GM12864 (cell line): ENCODE measurements around the gene NUAK1.

Experiments used
- DNase-seq: peaks from one replicate; pipeline ENCODE4 v3.0.0-alpha.2; 2011; ENCODE audit warnings: low read depth
- H3K4me3 ChIP-seq: 2 replicates; pipeline ENCODE4 v1.5.1; 2011; ENCODE audit warnings: mild to moderate bottlenecking, low read depth, low read length, control low read depth
- TF ChIP-seq, protein P1 (sequence below): IDR thresholded peaks from 2 replicates; pipeline ENCODE4 v1.5.1; 2011; ENCODE audit warnings: low read depth, mild to moderate bottlenecking, moderate library complexity, low read length, control low read depth, inconsistent platforms; ENCODE audit errors: missing control alignments

Gene NUAK1

GRCh38 chr12:106123551-106124081, 15.1 kb downstream of the NUAK1 start:
- H3K4me3 ChIP-seq = no peak overlapping the region
- TF ChIP-seq, protein P1, sequence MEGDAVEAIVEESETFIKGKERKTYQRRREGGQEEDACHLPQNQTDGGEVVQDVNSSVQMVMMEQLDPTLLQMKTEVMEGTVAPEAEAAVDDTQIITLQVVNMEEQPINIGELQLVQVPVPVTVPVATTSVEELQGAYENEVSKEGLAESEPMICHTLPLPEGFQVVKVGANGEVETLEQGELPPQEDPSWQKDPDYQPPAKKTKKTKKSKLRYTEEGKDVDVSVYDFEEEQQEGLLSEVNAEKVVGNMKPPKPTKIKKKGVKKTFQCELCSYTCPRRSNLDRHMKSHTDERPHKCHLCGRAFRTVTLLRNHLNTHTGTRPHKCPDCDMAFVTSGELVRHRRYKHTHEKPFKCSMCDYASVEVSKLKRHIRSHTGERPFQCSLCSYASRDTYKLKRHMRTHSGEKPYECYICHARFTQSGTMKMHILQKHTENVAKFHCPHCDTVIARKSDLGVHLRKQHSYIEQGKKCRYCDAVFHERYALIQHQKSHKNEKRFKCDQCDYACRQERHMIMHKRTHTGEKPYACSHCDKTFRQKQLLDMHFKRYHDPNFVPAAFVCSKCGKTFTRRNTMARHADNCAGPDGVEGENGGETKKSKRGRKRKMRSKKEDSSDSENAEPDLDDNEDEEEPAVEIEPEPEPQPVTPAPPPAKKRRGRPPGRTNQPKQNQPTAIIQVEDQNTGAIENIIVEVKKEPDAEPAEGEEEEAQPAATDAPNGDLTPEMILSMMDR = no peak
- DNase-seq = no peak

DNA sequence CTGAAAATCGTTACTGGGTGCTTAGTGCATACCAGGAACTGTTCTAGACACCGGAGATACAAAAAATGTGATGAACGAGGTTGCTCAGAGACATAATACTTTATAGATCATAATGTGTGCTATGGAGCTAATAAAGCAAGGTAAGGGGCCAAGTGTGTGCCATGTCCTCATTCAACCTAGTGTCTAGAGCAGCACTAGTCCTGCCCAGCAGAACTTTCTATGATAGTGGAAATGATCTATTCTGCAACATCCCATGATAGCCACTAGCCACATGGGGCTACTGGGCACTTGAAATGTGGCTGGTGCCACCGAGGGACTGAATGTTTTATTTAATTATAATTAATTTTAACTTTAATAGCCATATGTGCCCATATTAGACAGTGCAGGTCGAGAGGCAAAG, 15.6 kb downstream of the NUAK1 start:
- TF ChIP-seq, protein P1 = no peak
- DNase-seq = no peak
- no peak overlapping the region for H3K4me3 ChIP-seq

- DNase-seq = no peak
- TF ChIP-seq, protein P1 = no peak
- no peak overlapping the region for H3K4me3 ChIP-seq
Observed at GRCh38 chr12:106122004-106122403, 16.8 kb downstream of the NUAK1 start.

DNA sequence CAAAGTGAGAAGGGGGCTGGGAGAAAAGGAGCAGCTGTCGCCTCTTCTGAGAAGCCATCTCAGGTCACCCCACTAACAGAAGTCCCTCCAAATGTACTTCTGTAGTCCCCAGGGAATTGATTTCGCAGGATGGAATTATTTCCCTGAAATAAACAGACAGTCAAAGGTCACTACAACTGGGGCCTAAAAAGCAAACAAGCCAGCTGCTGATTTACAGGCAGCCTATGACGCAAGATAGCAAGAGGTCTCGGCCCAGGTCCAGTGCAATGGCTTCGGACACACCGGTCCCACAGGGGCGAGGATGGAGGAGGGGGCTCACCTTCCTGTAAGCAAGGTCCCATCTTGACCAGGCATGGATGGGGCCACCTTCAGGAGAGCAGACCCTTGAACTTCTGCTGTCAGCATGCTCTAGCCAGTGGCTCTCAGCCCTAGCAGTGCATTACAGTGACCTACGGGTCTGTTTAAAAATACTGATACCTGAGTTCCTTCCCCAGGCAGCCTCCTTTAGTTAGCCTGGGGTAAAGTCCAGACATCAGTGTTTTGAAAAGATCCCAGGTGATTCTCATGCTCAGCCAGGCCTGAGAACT, 18.1 kb downstream of the NUAK1 start:
- DNase-seq = no peak
- H3K4me3 ChIP-seq = no peak overlapping the region
- TF ChIP-seq, protein P1 = no peak

- TF ChIP-seq, protein P1 = no peak
Observed at GRCh38 chr12:106119301-106119700, 19.5 kb downstream of the NUAK1 start.

DNA sequence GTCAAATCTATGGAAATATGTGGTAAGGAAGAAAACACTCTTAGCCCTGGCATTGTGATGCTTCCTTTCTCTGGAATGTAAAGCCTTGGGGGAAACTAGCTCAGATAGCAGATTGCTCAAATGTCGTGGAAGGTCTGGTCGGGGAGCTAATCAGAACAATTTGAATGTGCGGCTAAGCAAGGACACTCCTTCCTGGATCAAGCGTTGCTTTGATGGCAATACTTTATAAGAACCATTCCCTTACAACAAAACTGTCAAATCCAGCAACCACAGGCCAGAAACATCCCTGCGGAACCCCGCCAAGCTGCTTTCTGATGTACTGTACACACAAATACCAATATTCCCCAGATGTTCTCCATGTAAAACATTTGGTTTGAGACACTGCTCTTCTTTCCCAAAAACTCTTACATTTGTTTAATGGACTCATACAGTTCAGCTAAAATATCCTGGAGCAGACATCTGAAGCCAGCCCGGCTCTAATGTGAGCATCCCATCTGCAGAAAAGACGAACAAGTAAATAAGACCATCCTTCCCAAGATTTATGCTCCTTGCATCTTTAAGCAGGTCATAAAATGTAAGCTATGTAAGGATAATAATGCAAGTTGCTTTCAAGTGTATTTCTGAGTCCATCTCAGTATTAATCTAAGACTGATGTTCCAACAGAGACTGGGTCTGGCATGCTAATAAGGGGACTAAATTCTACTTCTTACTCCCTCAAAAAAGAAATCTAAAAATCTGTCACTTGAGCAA, 20.2 kb downstream of the NUAK1 start:
- no peak overlapping the region for H3K4me3 ChIP-seq
- DNase-seq = no peak
- TF ChIP-seq, protein P1 = no peak

More at GRCh38 chr12:106119301-106119700, 19.5 kb downstream of the NUAK1 start:
- no peak for DNase-seq
- H3K4me3 ChIP-seq = no peak overlapping the region
